Measurements from ENCODE around the gene TNFRSF18. TPM values are rescaled to one million over a fixed set of nuclear protein-coding genes. Genes with fewer than 3 reads are reported as not detected.

Gene TNFRSF18
- polyA plus RNA-seq, 4 donors = 0.26 to 0.72 (median 0.51) TPM

GRCh38 chr1:1167841-1168450 is 38.4 kb downstream of the TNFRSF18 start:
- no peak for DNase-seq (ENCODE audit: low read depth in 4 of 4, low spot score in 3 of 4)

GRCh38 chr1:1167398-1167821 is 39.0 kb downstream of the TNFRSF18 start:
- no peak for DNase-seq (ENCODE audit: low read depth in 4 of 4, low spot score in 3 of 4)

GRCh38 chr1:1166642-1167397 is 39.6 kb downstream of the TNFRSF18 start:
- no peak for DNase-seq (ENCODE audit: low read depth in 4 of 4, low spot score in 3 of 4)

GRCh38 chr1:1165900-1166421 is 40.4 kb downstream of the TNFRSF18 start:
- DNase-seq (ENCODE audit: low read depth in 4 of 4, low spot score in 3 of 4) = no peak

GRCh38 chr1:1165485-1165884 is 40.9 kb downstream of the TNFRSF18 start:
- no peak for DNase-seq (ENCODE audit: low read depth in 4 of 4, low spot score in 3 of 4)

- peak in 1 of 4 donors; percentile 59 for DNase-seq (ENCODE audit: low read depth in 4 of 4, low spot score in 3 of 4)
Measured at GRCh38 chr1:1164701-1165451, 41.5 kb downstream of the TNFRSF18 start.

GRCh38 chr1:1164361-1164700 is 42.1 kb downstream of the TNFRSF18 start:
- no peak for DNase-seq (ENCODE audit: low read depth in 4 of 4, low spot score in 3 of 4)

GRCh38 chr1:1163538-1164070 is 42.8 kb downstream of the TNFRSF18 start:
- DNase-seq (ENCODE audit: low read depth in 4 of 4, low spot score in 3 of 4) = no peak

- DNase-seq (ENCODE audit: low read depth in 4 of 4, low spot score in 3 of 4) = no peak
Measured at GRCh38 chr1:1162597-1163537, 43.5 kb downstream of the TNFRSF18 start.

- no peak for DNase-seq (ENCODE audit: low read depth in 4 of 4, low spot score in 3 of 4)
Measured at GRCh38 chr1:1161683-1162079, 44.7 kb downstream of the TNFRSF18 start.

- no peak for DNase-seq (ENCODE audit: low read depth in 4 of 4, low spot score in 3 of 4)
Measured at GRCh38 chr1:1161078-1161682, 45.2 kb downstream of the TNFRSF18 start.

- DNase-seq (ENCODE audit: low read depth in 4 of 4, low spot score in 3 of 4) = no peak
Measured at GRCh38 chr1:1160281-1160930, 46.0 kb downstream of the TNFRSF18 start.

GRCh38 chr1:1157914-1158710 is 48.3 kb downstream of the TNFRSF18 start:
- no peak for DNase-seq (ENCODE audit: low read depth in 4 of 4, low spot score in 3 of 4)

- DNase-seq (ENCODE audit: low read depth in 4 of 4, low spot score in 3 of 4) = peak in 1 of 4 donors; percentile 52
Measured at GRCh38 chr1:1157426-1157913, 48.9 kb downstream of the TNFRSF18 start.

GRCh38 chr1:1157033-1157365 is 49.4 kb downstream of the TNFRSF18 start:
- no peak for DNase-seq (ENCODE audit: low read depth in 4 of 4, low spot score in 3 of 4)

GRCh38 chr1:1156140-1157032 is 50.0 kb downstream of the TNFRSF18 start:
- no peak for DNase-seq (ENCODE audit: low read depth in 4 of 4, low spot score in 3 of 4)

- no peak for DNase-seq (ENCODE audit: low read depth in 4 of 4, low spot score in 3 of 4)
Measured at GRCh38 chr1:1155258-1155657, 51.1 kb downstream of the TNFRSF18 start.

Measured in left renal pelvis (tissue), 4 donors.